ENCODE measurements around the gene SLC16A7. TPM values are rescaled to one million over a fixed set of nuclear protein-coding genes. Genes with fewer than 3 reads are reported as not detected.

Gene SLC16A7
- total RNA-seq, 2 experiments from 2014 or later: 30.7 to 34.1 TPM

DNA sequence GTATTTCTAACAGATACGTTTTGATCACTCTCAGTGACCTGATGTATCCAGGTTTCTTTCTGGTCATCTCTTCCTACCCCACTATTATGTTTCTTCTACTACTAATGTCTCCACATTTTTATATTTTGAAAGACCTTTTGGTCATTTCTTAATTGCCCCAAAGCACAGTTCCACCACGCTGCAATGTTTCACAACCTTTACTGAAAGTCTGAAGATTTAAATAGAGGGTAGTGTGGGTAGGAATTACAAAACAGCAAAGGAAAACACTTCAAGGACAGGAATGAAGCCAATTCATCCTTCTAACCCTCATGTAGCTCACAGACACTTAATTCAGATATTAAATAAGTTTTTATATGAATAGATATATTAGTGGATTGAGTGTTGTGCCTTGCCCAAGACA is 36.1 kb upstream of the SLC16A7 start:
- ChIA-PET CTCF (ENCODE audit: unreplicated experiment) (no interaction called here), POLR2A (no interaction called here)
- no peak overlapping the region for H3K4me3 ChIP-seq (ENCODE audit: low read depth, low read length, poor library complexity, severe bottlenecking)
- H3K27ac ChIP-seq (ENCODE audit: low read depth, low read length, poor library complexity, severe bottlenecking): no peak overlapping the region
- no peaks in the 10 kb centered on the region for H3K9me2 ChIP-seq (ENCODE audit: insufficient read depth, low read length)
- intact Hi-C loops (cut with micrococcal nuclease; ENCODE audit: unreplicated experiment): no loop called here
- no peaks in the 10 kb centered on the region for H3K9me3 ChIP-seq (ENCODE audit: low read length)
- no peak for TF ChIP-seq EZH2phosphoT487 (IDR thresholded peaks at IDR 0.05; ENCODE audit: borderline replicate concordance, low read depth, low read length)
- no peak for TF ChIP-seq CTCF (conservative IDR thresholded peaks at IDR 0.05; ENCODE audit: low read length)
- no peak for DNase-seq (ENCODE audit: low spot score)
- no TSS peak for BruUV-seq (replicated peaks)
- no peaks in the 10 kb centered on the region for H3K36me3 ChIP-seq (ENCODE audit: insufficient read depth, low read length)
- no peak overlapping the region for H3K4me2 ChIP-seq (ENCODE audit: low read length)
- H3K4me1 ChIP-seq (ENCODE audit: insufficient read depth, low read length, poor library complexity, severe bottlenecking): no peaks in the 10 kb centered on the region
- no peak overlapping the region for H2AFZ ChIP-seq (ENCODE audit: low read length)
- H3K79me2 ChIP-seq (ENCODE audit: insufficient read depth, low read depth, low read length): no peaks in the 10 kb centered on the region
- no peaks in the 10 kb centered on the region for H4K20me1 ChIP-seq (ENCODE audit: insufficient read depth, low read length)

- Histone ChIP-seq H3K9me3 (ENCODE audit: low read length) (no peaks in the 10 kb centered on the region), H3K36me3 (ENCODE audit: insufficient read depth, low read length) (no peaks in the 10 kb centered on the region), H3K4me3 (ENCODE audit: low read depth, low read length, poor library complexity, severe bottlenecking) (no peak overlapping the region), H3K27ac (ENCODE audit: low read depth, low read length, poor library complexity, severe bottlenecking) (no peak overlapping the region), H3K4me1 (ENCODE audit: insufficient read depth, low read length, poor library complexity, severe bottlenecking) (no peaks in the 10 kb centered on the region), H2AFZ (ENCODE audit: low read length) (no peak overlapping the region), H3K4me2 (ENCODE audit: low read length) (no peak overlapping the region), H4K20me1 (ENCODE audit: insufficient read depth, low read length) (no peaks in the 10 kb centered on the region), H3K9me2 (ENCODE audit: insufficient read depth, low read length) (no peaks in the 10 kb centered on the region), H3K79me2 (ENCODE audit: insufficient read depth, low read depth, low read length) (no peaks in the 10 kb centered on the region)
- POLR2A ChIA-PET: no interaction called here
- no peak for TF ChIP-seq CTCF (conservative IDR thresholded peaks at IDR 0.05; ENCODE audit: low read length)
- TF ChIP-seq EZH2phosphoT487 (IDR thresholded peaks at IDR 0.05; ENCODE audit: borderline replicate concordance, low read depth, low read length): no peak
- intact Hi-C loops (cut with micrococcal nuclease; ENCODE audit: unreplicated experiment): no loop called here
- DNase-seq (ENCODE audit: low spot score): no peak
- CTCF ChIA-PET (ENCODE audit: unreplicated experiment): no interaction called here
- no TSS peak for BruUV-seq (replicated peaks)
These were observed 25.7 kb upstream of the SLC16A7 start for GRCh38 chr12:59570145-59570544.

DNA sequence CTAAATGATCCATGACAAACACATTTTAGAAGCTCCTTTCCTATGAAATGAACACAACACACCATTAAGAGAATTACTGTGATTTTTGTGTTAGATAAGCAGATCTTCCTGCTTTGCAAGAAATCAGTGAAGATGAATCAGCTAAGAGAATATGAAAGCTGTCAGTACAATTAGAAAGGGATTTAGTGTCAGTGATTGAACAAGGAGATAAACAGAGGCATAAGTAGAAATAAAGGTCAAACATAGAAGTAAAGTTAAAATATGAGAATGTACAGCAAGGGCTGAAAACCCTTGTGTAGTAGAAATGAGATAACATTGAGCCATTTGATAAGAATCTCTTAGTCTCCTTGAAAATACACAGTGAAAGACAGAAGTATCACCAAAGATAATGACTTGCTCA is 21.4 kb upstream of the SLC16A7 start:
- Histone ChIP-seq H3K36me3 (ENCODE audit: insufficient read depth, low read length) (no peaks in the 10 kb centered on the region), H3K27ac (ENCODE audit: low read depth, low read length, poor library complexity, severe bottlenecking) (no peak overlapping the region), H3K4me3 (ENCODE audit: low read depth, low read length, poor library complexity, severe bottlenecking) (no peak overlapping the region), H3K4me1 (ENCODE audit: insufficient read depth, low read length, poor library complexity, severe bottlenecking) (no peaks in the 10 kb centered on the region), H3K4me2 (ENCODE audit: low read length) (no peak overlapping the region), H3K9me2 (ENCODE audit: insufficient read depth, low read length) (no peaks in the 10 kb centered on the region), H3K9me3 (ENCODE audit: low read length) (no peaks in the 10 kb centered on the region), H4K20me1 (ENCODE audit: insufficient read depth, low read length) (no peaks in the 10 kb centered on the region), H3K79me2 (ENCODE audit: insufficient read depth, low read depth, low read length) (no peaks in the 10 kb centered on the region), H2AFZ (ENCODE audit: low read length) (no peak overlapping the region)
- CTCF ChIA-PET (ENCODE audit: unreplicated experiment): no interaction called here
- intact Hi-C loops (cut with micrococcal nuclease; ENCODE audit: unreplicated experiment): no loop called here
- POLR2A ChIA-PET: no interaction called here
- DNase-seq (ENCODE audit: low spot score): no peak
- BruUV-seq (replicated peaks): no TSS peak
- no peak for TF ChIP-seq CTCF (conservative IDR thresholded peaks at IDR 0.05; ENCODE audit: low read length)
- TF ChIP-seq EZH2phosphoT487 (IDR thresholded peaks at IDR 0.05; ENCODE audit: borderline replicate concordance, low read depth, low read length): no peak

Data from OCI-LY7 (cell line).